HepG2 (cell line): ENCODE results near the gene ZBED1. TPM values are rescaled to one million over a fixed set of nuclear protein-coding genes. Genes with fewer than 3 reads are reported as not detected.

ENCODE experiments used
- HMG20A ChIP-seq: IDR thresholded peaks from 2 replicates; pipeline ENCODE4 v1.6.1; 2016; ENCODE audit warnings: borderline replicate concordance
- MAX ChIP-seq: IDR thresholded peaks from 2 replicates; pipeline ENCODE4 v1.6.1; 2012; ENCODE audit warnings: inconsistent platforms
- SNAPC4 ChIP-seq: sonication (generic); formaldehyde crosslinking; IDR thresholded peaks from 2 replicates; pipeline ENCODE4 v1.4.0; 2020; ENCODE audit warnings: mild to moderate bottlenecking, missing genetic modification reagents
- SOX13 ChIP-seq, 3 experiments: fragments of 450-650 bp in 1 of 3; sonication (generic) in 1 of 3; formaldehyde crosslinking in 1 of 3; IDR thresholded peaks in 2 of 3; conservative IDR thresholded peaks in 1 of 3; 2 replicates each; pipeline versions ENCODE4 v1.5.0 to v1.6.1; 2016 to 2020; ENCODE audit warnings: antibody characterized with exemption in 1 of 3, mild to moderate bottlenecking in 1 of 3, missing compliant biosample characterization in 1 of 3, missing genetic modification reagents in 1 of 3, moderate library complexity in 1 of 3
- SRSF1 ChIP-seq: fragments of 200-400 bp; formaldehyde crosslinking; optimal IDR thresholded peaks from 2 replicates; pipeline ENCODE3; 2017; ENCODE audit warnings: mild to moderate bottlenecking, low read depth, low read length, moderate library complexity
- ZFY ChIP-seq: sonication (generic); formaldehyde crosslinking; IDR thresholded peaks from 2 replicates; pipeline ENCODE4 v1.4.0; 2020; ENCODE audit warnings: missing genetic modification reagents
- ZSCAN5A ChIP-seq: sonication (generic); formaldehyde crosslinking; IDR thresholded peaks from 2 replicates; pipeline ENCODE4 v1.8.0; 2022; ENCODE audit warnings: mild to moderate bottlenecking, missing genetic modification reagents, borderline replicate concordance
- polyA plus RNA-seq, 8 experiments: library from polyadenylated mRNA; depleted of rRNA in 3 of 8; stranded (reverse) in 7 of 8; unstranded in 1 of 8; fragments of >200 nt; fragmentation: Illumina TruSeq in 4 of 8; extraction: Trizol in 4 of 8; gene quantifications; 2 replicates each; pipeline versions ENCODE4 v1.2.1 to v1.2.3, GENCODE V29; 2011 to 2016; ENCODE audit warnings: low read depth in 4 of 8, missing spikeins in 1 of 8, mixed read lengths in 1 of 8; ENCODE audit not compliant: insufficient read depth in 1 of 8
- total RNA-seq, 5 experiments: library from RNA; depleted of rRNA; stranded (reverse); fragments of >200 nt; fragmentation: Illumina TruSeq; extraction: Trizol; gene quantifications; 2 replicates each; pipeline ENCODE4 v1.2.3, GENCODE V29; 2016; ENCODE audit warnings: low read depth in 1 of 5
- TF ChIP-seq, protein P1 (sequence below): sonication (generic); formaldehyde crosslinking; IDR thresholded peaks from 2 replicates; pipeline ENCODE4 v1.4.0; 2020; ENCODE audit warnings: low read depth, missing genetic modification reagents
- TF ChIP-seq, protein P2 (sequence below): sonication (generic); formaldehyde crosslinking; IDR thresholded peaks from 2 replicates; pipeline ENCODE4 v1.8.0; 2022; ENCODE audit warnings: low read depth, missing genetic modification reagents
- TF ChIP-seq, protein P3 (sequence below): sonication (generic); formaldehyde crosslinking; IDR thresholded peaks from 2 replicates; pipeline ENCODE4 v1.4.0; 2020; ENCODE audit warnings: missing genetic modification reagents

Gene ZBED1
- total and polyA plus RNA-seq, 2 of the 13 experiments (the other 11 are each of a cell fraction or from before 2014, with no cell fraction given) = 20.0 to 29.8 TPM

DNA sequence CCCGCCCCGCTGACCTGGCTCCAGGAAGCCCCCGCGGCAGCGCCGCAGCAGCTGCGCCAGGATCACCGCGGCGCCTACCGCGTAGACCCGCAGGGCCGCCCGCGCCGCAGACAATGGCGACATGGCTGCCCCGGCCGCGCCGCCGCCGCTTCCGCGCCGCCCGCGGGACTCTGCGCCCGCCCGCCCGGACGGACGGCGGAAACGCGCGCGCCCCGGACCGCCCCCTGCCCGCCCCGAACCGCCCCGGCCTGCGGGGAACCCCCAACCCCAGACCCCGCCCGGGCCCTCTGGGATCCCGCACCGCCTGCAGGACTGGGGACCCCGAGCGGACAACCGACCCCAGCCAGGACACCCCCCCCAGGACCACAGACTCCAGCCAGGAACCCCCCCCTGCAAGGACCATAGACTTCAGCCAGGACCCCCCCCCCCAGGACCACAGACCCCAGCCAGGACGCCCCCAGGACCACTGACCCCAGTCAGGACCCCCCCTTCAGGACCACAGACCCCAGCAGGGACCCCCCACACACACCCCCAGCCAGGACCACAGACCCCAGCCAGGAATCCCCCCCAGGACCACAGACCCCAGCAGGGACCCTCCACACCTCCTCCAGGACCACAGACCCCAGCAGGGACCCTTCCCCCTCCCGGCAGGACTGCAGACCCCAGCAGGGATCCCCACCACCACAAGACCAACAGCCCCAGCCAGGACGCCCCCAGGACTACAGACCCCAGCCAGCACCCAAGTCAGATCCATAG is at the start of gene ZBED1, which contains the start of gene DHRSX (continued):
- TF ChIP-seq, protein P1, sequence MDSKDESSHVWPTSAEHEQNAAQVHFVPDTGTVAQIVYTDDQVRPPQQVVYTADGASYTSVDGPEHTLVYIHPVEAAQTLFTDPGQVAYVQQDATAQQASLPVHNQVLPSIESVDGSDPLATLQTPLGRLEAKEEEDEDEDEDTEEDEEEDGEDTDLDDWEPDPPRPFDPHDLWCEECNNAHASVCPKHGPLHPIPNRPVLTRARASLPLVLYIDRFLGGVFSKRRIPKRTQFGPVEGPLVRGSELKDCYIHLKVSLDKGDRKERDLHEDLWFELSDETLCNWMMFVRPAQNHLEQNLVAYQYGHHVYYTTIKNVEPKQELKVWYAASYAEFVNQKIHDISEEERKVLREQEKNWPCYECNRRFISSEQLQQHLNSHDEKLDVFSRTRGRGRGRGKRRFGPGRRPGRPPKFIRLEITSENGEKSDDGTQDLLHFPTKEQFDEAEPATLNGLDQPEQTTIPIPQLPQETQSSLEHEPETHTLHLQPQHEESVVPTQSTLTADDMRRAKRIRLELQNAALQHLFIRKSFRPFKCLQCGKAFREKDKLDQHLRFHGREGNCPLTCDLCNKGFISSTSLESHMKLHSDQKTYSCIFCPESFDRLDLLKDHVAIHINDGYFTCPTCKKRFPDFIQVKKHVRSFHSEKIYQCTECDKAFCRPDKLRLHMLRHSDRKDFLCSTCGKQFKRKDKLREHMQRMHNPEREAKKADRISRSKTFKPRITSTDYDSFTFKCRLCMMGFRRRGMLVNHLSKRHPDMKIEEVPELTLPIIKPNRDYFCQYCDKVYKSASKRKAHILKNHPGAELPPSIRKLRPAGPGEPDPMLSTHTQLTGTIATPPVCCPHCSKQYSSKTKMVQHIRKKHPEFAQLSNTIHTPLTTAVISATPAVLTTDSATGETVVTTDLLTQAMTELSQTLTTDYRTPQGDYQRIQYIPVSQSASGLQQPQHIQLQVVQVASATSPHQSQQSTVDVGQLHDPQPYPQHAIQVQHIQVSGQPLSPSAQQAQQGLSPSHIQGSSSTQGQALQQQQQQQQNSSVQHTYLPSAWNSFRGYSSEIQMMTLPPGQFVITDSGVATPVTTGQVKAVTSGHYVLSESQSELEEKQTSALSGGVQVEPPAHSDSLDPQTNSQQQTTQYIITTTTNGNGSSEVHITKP (CRISPR knock-in tag) = no peak
- TF ChIP-seq SRSF1 (peak; percentile 2), MAX (no peak), SOX13 (IDR thresholded peaks at IDR 0.05) (no peak), SOX13 (CRISPR knock-in tag; conservative IDR thresholded peaks at IDR 0.05 in 1 of 2, IDR thresholded peaks at IDR 0.05 in 1 of 2) (no peak), HMG20A (CRISPR knock-in tag) (no peak), ZFY (CRISPR knock-in tag) (peak; percentile 51), SNAPC4 (no peak), ZSCAN5A (CRISPR knock-in tag) (no peak)
- TF ChIP-seq, protein P2, sequence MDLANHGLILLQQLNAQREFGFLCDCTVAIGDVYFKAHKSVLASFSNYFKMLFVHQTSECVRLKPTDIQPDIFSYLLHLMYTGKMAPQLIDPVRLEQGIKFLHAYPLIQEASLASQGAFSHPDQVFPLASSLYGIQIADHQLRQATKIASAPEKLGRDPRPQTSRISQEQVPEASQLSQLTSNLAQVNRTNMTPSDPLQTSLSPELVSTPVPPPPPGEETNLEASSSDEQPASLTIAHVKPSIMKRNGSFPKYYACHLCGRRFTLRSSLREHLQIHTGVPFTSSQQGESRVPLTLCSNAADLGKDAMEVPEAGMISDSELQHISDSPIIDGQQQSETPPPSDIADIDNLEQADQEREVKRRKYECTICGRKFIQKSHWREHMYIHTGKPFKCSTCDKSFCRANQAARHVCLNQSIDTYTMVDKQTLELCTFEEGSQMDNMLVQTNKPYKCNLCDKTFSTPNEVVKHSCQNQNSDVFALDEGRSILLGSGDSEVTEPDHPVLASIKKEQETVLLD (CRISPR knock-in tag) = peak; percentile 54; the same call in 1 of the 2 replicates
- TF ChIP-seq, protein P3, sequence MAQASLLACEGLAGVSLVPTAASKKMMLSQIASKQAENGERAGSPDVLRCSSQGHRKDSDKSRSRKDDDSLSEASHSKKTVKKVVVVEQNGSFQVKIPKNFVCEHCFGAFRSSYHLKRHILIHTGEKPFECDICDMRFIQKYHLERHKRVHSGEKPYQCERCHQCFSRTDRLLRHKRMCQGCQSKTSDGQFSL (CRISPR knock-in tag) = peak; percentile 10; the same call in 1 of the 2 replicates
- TF ChIP-seq, all 625 proteins: peak for 19
